ENCODE data around the gene SORCS2.

DNA sequence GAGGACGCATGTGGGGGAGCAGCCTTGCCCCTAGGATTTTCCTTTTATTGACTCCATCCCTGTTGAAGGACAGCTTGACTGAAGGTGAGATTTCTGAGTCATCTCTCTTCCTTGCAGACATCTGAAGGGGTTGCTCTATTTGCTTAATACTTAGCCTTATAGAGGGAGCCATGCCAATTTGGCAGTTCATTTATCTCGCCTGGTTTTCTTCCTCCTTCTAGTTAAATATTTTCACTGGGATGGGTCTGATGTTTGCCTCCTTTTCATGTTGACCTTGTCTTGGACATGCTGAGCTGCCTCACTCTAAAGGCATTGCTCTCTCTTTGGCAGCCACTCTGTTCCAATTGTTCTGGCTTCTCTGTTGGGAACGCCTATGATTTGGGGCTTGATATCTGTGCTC is 393.4 kb downstream of the SORCS2 start:
- no peak for TF ChIP-seq YY1 (IDR thresholded peaks at IDR 0.05; ENCODE audit: insufficient read depth, insufficient read length)
- TF ChIP-seq ZNF274 (IDR thresholded peaks at IDR 0.05; ENCODE audit: low read depth, low read length), result no peak
